Measurements from ENCODE around the gene MRPS26.

- TF ChIP-seq POLR2A (IDR thresholded peaks at IDR 0.05): no peak
- TF ChIP-seq CTCF (IDR thresholded peaks at IDR 0.05): no peak
- no peak for TF ChIP-seq POLR2AphosphoS5 (IDR thresholded peaks at IDR 0.05)
Measured at GRCh38 chr20:3040086-3040485, 5.8 kb upstream of the MRPS26 start.

All from prostate gland (tissue), 2 donors.